T-helper 22 cell (primary cell): ENCODE results near the gene ANKRD11.
"Not testable (repeated sequence)": the region's sequence is repeated elsewhere in the genome, so short reads cannot be mapped to it uniquely, and the experiment has no call there.

Experiments
- DNase-seq: peaks from one replicate; pipeline ENCODE4 v3.0.0-alpha.2; 2020; ENCODE audit warnings: low read depth

The ANKRD11 gene

DNA sequence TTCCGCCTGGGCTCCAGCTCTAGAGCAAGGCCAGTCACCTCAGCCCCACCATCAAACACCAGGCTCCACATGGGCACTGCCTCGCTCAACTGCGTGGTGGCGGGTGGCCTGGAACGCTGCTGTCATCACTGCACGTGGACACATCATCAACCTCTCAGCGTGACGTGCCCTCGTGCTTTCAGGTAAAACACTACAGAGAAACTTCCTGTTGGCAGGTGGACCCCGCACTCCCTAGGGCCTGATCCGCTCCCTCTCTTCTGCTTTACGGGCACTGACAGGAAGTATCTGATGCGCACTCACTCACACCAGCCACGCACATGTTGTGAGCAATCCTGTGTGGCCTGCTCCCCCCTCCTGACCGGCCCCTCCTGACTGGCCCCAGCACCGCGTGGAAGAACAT, 87.4 kb downstream of the ANKRD11 start:
- no peak for DNase-seq

DNA sequence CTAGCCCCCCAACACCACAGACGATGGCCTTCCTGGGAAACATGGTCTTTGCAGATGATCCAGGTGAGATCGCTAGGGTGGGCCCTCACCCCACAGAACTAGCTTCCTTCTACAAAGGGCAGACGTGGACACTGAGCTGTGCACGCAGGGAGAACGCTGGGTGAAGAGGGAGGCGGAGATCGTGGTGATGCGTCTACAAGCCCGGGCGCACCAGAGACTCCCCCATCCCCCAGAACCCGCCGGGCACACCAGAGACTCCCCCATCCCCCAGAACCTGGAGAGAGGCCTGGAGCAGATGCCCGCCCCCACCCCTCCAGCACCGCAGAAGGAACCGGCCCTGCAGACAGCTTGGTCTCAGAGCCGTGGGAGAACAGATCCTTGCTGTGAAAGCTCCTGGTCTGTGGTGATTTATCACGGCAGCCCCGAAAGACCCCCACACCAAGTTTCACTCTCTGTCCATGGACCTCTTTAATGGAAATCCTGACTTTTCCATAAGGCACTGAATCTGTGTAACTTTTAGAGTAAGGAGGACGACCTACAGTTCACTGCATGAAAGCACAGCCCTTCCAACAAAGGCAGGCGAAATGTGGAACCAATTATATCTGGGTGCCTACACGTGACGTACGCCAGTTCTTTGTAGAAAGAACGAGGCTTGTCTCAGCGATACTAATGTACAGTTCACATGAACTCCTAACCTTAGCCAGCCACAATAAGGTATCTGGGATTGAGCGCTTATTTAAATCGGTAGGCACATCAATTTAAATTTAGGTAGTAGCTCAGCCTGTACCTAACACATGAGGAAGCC, 88.5 kb downstream of the ANKRD11 start:
- DNase-seq: no peak

DNA sequence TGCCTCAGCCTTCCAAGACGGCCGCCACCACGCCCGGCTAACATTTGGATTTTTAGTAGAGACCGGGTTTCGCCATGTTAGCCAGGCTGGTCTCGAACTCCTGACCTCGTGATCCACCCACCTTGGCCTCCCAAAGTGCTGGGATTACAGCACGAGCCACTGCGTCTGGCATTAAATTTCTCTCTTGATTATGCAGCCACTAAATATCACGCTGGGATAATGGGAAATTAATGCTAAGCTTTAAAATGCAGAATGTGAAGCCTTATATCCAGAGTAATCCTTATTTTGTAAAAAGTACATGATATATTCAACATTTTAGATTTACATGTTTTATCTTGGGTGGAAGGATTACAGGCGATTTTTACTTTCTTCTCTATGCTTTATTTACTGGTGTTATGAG, 89.2 kb downstream of the ANKRD11 start:
- DNase-seq: no peak

DNA sequence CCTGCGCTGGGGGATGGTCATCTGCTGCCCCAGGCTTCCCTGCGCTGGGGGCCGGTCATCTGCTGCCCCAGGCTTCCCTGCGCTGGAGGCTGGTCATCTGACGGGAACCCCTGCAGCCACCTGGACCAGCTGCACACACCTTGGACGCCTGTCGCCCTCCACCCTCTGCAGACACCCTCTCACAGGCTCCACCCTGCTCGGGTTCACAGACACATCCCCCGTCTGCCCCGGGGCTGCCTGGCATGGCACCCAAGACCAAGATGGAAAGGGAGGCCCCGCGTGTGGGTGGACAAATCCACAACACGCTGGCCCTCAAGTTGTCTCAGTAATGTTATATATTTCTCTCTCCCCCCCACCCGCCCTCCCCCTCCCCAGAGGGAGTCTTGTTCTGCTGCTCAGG, 89.6 kb downstream of the ANKRD11 start:
- DNase-seq: no peak

DNA sequence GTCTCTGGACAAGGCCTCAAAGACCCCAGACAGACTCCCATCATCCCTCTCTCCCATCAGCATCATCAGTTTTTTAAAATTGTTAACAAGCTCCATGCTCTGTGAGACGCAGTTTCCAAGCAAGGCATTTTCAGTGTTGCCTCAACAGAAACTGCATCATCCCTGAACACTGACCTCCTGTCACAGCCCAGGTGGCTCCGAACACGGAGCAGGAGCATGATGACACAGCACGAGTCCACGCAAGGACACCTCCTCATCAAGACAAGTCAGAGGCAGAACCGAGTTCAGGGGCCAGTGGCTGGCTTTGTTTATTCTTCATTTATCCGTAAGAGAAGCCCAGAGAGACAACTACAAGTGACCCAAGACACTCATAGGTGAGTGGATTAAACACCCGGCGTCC, 91.4 kb downstream of the ANKRD11 start:
- DNase-seq: no peak

DNA sequence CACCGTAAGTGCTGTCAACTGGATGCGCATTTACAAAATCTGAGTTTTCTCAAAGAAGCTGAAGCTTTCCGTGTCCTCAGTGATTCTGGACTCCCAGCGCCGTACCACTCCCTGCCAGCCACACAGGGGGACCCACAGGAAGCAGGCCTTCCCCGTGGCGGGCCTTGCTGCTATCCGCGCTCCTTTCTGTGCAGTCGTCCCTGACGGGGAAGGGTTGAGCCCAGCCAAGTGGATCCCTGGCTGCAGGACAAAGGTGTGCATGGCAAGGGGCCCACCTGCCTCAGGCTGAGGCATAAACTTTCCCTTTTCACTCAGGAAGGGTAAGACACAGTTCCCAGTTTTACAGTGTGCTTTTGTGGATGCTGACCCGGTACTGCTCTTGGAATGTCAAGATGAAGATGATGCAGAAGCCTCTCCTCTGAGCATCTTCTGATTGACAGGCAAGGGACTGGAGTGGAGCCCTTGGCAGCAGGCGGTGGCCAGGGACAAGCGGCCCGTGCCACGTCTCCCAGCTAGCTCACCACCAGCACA, 93.0 kb downstream of the ANKRD11 start:
- DNase-seq: no peak

DNA sequence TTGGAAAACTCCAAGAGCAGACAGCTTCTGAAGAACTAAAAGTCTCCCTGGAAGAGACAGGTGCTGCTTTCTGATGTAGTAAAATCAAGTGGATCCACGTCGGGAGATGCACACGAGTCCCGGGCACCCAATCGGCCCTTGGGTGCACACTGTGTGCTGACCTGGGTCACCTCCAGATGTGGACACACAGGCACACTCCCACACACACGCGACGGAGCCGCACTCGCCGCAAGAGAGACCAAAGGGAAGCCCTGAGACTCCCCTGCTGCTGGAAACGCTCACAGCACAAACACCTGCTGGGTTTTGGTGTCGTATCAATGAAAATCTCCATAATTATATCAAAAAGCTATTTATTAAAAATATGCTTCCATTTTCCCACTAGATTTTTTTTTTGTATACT, 94.2 kb downstream of the ANKRD11 start:
- DNase-seq: no peak

DNA sequence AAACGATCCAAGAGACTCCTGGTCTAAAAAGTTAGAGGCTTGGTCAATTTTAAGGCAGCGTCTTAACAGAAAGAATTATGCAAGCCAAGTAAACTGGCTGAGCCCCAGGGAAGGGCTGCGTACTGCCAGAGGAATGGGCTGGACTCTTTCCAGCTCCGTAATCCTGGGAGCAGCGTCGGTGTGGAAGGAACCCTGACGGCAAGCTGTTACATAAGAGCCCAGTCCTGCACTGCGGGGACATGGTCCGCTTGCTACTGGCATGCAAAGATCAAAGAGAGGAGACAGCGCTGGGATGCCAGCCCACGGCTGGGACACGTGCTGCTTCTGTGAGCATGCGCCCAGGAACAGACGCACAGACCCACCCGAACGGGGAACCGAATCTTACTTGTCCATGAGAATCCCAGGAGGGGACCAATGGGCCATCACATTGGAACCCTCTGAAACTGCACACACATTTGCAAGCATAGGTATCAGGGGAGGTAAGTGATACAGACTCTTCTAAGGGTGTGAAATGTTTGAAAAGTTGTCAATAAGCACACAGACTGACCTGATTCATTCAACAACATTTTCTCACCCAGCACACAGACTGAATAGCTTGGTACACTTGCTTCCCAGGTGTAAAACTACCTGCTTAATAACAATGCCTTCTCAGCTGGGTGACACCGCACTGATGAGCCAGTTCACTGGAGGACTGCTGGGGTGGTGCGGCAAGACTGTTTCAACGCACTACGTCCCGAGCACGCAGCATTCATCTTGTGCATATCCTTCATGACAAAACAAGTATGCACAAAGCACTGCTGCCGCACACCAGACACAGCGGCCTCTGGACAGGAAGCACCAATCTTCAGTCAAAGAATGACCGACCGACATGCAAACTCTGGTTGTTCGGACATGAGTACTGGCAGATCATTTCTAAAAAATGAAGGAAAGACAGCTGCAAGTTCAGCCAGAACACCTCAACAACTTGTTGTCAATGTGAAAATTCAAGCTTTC, 94.9 kb downstream of the ANKRD11 start:
- DNase-seq: no peak

DNA sequence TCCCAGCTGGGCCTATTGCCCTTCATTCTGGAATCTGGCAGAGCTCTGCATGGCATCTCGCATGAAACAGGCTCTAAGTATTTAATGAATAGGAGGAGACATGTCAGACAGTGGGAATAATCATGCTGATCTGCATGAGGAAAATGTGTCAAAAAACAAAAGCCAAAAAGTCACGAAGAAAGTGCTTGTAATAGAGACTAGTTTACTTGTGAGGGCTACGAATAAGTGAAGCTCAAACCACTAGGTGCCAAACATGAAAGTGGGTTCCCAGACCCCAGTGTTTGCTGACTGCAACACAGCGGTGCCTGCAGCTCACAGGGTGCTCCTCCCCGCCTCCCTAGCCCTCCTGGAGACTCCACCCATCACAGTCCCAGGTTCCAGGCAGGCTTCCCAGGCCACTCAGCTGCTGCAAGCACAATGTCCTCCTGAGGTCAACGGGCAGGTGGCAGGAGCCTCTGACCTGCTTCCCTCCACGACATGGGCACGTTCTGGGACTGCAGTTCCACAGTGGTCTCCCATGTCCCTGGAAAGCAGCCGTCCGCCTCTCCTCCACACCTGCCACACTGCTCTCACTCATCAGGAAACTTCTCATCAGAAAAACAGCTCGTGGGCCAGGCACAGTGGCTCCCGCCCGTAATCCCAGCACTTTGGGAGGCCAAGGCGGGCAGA, 96.5 kb downstream of the ANKRD11 start:
- DNase-seq: no peak

DNA sequence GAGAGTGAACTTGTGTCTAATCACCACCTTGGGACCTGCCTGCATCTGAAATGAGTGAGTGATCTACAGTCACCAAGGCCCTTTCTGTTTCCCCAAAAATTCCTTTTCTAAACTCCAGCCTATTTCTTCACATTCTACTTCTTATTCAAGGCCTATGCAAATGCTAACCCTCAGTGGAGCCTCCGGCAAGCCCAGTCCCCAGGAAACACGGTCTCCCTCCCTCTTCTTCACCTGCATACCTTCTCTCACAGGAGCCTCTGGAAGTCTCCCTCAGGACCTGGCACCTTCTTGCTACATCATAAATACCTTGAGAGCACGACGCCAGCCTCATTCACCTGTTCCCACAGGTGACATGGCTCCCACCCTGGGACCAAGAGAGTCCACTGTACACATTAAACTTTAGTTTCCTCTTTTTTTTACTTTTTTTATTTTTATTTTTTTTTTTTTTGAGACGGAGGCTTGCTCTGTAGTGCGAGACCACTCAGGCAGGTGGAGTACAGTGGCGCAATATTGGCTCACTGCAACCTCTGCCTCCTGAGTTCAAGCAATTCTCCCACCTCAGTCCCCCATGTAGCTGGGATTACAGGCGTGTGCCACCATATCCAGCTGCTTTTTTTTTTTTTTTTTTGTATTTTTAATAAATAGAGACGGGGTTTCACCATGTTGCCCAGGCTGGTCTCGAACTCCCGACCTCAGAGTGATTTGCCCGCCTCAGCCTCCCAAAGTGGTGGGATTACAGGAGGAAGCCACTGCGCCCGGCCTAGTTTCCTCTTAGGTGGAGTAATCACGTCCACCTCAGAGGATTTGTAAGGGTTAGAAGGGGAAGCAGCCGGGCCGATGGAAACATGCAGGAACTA, 97.3 kb downstream of the ANKRD11 start:
- no peak for DNase-seq

DNA sequence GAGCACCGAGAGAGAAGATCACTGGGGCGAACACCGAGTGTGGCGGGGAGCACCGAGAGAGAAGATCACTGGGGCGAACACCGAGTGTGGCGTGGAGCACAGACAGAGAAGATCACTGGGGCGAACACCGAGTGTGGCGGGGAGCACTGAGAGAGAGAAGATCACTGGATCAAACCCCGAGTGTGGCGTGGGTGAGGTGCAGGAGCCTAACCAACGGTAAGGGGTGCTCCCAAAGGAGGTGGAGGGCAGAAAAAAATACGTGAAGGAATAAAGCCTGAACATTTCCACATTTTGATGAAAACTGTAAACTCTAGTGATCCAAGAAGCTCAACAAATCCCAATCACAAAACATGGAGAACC, 100.2 kb downstream of the ANKRD11 start:
- not testable (repeated sequence) for DNase-seq

DNA sequence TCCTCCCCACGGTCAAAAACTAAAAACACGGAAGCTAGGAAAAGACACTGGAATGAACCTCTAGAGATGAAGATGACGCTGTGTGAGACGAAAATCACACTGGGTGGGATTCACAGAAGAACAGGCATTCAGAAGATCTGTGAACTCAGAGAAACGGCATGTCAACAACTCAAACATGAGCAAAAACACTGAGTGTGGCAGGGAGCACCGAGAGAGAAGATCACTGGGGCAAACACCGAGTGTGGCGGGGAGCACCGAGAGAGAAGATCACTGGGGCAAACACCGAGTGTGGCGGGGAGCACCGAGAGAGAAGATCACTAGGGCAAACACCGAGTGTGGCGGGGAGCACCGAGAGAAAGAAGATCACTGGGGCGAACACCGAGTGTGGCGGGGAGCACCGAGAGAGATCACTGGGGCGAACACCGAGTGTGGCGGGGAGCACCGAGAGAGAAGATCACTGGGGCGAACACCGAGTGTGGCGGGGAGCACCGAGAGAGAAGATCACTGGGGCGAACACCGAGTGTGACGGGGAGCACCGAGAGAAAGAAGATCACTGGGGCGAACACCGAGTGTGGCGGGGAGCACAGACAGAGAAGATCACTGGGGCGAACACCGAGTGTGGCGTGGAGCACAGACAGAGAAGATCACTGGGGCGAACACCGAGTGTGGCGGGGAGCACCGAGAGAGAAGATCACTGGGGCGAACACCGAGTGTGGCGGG, 100.7 kb downstream of the ANKRD11 start:
- DNase-seq: not testable (repeated sequence)

DNA sequence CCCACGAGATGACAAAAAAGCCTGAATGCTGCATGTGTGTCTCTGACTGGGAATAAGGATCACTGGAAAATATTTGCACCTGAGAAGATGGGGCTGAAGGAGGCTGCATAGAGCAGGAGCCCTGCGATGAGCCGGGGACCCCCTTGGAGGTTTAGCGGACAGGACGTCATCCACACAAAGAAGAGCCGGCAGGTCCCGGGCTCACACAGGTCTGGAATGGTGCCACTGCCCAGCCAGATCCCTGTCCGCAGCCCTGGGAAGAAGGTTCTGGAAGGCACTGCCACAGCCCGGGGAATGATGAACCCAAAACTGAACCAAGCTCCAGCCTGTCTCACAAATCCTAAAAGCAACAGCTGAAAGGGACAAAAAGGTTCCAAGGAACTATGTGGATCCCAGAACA, 101.8 kb downstream of the ANKRD11 start:
- no peak for DNase-seq

DNA sequence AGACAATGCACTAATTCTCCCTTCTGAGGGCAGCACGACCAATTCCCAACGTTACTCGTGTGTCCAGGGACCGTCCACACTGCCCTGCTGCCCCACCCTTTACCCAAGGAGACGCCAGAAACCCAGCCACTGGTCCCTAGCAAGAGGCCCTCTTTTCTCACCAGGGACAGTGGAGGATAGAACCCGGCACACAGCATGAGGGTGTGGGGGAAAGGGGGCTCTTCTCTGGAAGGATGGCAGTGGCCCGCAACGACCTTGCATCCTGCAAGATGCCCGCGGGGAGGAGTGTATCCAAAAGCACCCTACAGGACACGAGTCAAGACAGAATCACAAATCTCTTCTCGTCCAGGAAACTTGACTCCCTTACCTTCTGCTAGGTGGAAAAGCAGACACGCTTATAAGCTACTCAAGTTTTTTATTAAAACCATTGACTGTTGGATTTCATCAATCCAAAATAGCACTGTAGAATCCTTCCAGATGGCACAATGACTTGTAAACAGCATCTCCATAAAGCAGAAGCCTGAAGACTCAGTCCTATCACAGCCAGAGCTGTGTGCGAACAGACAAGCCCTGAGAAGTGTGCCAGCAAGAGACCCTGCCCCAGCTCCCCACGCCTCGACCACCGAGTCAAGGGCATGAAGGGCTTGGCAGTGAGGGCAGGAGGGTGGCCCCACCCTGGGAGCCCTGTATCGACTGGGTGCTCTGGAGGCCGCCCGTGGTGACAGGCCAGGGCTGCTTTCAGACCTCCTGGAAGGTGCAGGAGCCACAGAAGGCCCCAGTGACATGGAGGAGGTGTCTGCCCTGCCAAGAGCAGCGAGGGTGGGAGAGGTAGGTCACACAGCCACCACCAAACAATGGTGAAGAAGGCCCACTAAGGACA, 103.8 kb downstream of the ANKRD11 start:
- no peak for DNase-seq

DNA sequence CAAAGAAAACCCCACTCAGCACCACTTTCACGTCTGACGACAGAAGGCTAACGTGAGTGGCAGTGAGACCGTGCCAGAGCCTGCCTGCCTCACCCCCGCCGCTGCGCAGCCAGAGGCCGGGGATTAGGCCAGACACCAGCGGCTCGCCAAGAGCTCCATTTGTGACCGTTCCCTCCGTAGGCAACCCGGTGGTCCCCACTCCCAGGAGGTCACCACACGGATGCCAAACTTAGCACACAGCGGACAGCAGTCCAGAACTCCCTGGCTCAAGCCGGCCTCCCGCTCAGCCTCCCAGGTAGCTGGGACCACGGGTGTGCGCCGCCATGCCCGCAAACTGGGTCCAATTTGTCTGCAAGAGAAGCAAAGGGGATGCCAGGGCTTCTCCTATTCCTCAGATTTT, 104.6 kb downstream of the ANKRD11 start:
- DNase-seq: no peak

DNA sequence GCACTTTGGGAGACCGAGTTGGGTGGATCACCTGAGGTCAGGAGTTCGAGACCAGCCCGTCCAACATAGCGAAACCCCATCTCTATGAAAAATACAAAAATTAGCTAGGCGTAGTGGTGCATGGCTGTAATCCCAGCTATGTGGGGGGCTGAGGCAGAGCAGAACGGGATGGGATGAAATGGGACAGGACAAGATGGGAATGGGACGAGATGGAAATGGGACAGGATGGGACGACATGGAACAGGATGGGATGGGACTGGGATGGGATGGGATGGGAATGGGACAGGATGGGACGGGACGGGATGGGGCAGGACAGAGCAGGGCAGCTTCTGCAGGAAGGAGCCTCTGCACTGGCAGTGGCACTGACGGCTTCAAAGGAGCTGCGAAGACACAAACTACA, 106.1 kb downstream of the ANKRD11 start:
- no peak for DNase-seq

DNA sequence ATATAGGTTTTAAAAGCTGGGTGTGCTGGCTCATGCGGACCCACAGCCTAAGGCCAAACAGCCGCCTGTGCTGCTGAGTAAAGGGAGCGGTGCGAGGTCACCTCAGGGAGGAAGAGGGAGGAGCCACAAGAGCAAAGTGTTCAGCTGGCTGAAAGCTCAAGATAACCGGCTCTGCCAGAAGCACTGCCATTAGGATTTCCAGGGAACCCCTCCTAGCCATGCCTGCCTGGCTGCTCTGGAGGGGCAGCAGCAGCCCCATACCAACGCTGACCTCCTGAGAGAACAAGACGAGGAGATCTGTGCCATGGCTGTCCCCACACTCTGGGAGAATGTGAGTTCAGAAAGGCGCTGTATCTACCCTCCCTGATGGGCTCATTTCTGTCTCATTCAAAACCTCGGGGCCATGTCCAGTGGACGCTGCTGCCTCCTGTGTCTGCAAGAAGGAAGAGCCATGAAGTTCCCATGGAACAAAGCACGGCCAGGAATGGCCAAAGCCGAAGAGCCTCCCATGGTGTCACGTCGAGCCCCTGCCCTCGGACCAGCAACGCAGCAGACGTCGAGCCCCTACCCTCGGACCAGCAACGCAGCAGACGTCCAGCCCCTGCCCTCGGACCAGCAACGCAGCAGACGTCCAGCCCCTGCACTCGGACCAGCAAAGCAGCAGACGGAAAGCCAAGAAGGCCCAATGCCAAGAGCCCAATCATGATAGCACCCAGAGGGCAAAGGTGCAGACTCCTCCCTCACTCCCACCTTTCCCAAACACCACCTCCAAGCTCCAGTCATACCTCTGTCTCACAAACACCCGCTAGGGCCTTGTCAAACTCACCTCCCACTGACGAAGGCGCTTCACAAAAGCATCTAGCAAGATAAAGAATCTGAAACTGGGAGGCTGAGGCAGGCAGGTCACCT, 107.0 kb downstream of the ANKRD11 start:
- DNase-seq: no peak

DNA sequence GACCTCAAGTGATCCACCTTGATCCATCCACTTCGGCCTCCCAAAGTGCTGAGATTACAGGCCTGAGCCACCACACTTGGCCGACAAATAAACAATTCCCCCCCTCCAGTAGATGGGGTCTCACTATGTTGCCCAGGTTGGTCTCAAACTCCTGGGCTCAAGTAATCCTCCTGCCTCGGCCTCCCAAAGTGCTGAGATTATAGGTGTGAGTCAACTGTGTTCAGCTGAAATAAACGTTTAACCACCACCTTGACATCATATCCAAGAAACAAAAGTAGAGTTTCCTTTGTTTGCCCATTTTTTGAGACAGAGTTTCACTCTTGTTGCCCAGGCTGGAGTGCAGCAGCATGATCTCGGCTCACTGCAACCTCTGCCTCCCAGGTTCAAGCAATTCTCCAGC, 107.8 kb downstream of the ANKRD11 start:
- DNase-seq: not testable (repeated sequence)

DNA sequence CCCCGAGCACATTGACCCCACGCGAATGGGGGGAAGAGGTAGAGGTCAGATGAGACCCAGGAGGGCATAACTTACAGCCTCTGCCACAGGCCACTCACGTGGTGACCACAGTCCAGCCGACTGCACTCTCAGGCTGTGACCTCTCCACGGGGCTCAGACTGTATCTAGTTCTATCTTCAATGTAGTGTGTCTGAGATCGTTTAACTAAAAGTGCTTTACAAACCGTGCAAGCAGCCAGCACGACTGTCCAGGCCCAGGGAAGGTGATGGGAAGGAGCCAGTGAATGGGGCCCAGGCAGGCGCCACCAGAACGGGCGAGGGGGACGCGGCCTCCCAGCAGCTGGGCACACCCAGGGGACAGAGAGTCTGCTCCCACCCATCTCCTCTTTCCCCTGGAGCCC, 108.6 kb downstream of the ANKRD11 start:
- no peak for DNase-seq
